ENCODE measurements around the gene MED28. TPM values are rescaled to one million over a fixed set of nuclear protein-coding genes. Genes with fewer than 3 reads are reported as not detected.

The MED28 gene
- total and polyA plus RNA-seq, 2 donors (not counting 1 experiment from before 2014, with no cell fraction given) = 11.8 to 81.5 TPM

DNA sequence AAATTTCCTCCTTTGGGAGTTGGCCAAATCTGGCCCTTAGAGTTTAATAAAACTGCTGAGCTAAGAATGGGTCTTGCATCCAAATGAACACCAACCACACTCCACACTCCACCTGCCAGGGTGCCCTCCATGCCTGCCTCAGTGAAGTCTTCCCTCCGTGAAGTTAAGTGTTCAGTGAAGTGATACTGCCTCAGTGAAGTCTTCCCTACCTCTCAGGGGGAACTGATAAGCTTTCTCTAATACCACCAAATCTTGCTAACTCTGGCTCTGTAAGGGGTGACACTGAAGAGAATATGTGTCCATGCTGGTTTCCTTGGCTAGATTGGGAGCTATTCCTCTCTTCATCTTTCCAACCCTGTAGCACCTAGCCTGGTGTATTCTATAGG lies 27.9 kb downstream of the MED28 start:
- H2AFZ ChIP-seq (ENCODE audit: insufficient read depth, low read depth, low read length, poor library complexity, severe bottlenecking) = no peak overlapping the region
- no CpG with 5 or more reads among the region's 1 CpG for WGBS (ENCODE audit: insufficient coverage)
- no peak overlapping the region for H3K4me3 Mint-ChIP-seq
- intact Hi-C loops (cut with micrococcal nuclease) = no loop called here
- H4K20me1 ChIP-seq (ENCODE audit: control insufficient read depth, insufficient read depth, low read length, poor library complexity, severe bottlenecking) = peaks cover 2% of the 10 kb centered on the region
- no peak overlapping the region for H3K9ac ChIP-seq (ENCODE audit: low read length)
- H3K9me3 Mint-ChIP-seq (ENCODE audit: insufficient read depth) = peaks cover 3% of the 10 kb centered on the region
- no peaks in the 10 kb centered on the region for H3K27me3 Mint-ChIP-seq
- H3K4me2 ChIP-seq (replicated peaks; ENCODE audit: low read depth, low read length, poor library complexity, severe bottlenecking) = no peak overlapping the region
- H3K79me2 ChIP-seq (ENCODE audit: control insufficient read depth, insufficient read depth, low read length) = no peaks in the 10 kb centered on the region
- no peak for ATAC-seq (ENCODE audit: low read depth)
- peaks cover 0 to 7% (median 0%) of the 10 kb centered on the region in 3 donors for H3K9me3 ChIP-seq (ENCODE audit: control extremely low read depth in 1 of 3, control insufficient read depth in 2 of 3, insufficient read depth in 1 of 3, low read length in 2 of 3)
- H3K27ac ChIP-seq (ENCODE audit: low read length in 2 of 2) = no peak overlapping the region
- no peaks in the 10 kb centered on the region for H3K27me3 ChIP-seq (replicated peaks in 1 of 4; ENCODE audit: control extremely low read depth in 1 of 4, control insufficient read depth in 3 of 4, insufficient read depth in 4 of 4, low read length in 3 of 4)
- peaks cover 0 to 1% of the 10 kb centered on the region in 2 experiments for H3K36me3 ChIP-seq (replicated peaks in 1 of 2; ENCODE audit: control extremely low read depth in 1 of 2, control insufficient read depth in 1 of 2, extremely low read depth in 1 of 2, insufficient read depth in 2 of 2, low read length in 1 of 2)
- ChIA-PET POLR2A (no interaction called here), CTCF (no interaction called here)
- no peaks in the 10 kb centered on the region for H3K4me1 Mint-ChIP-seq
- H3K4me1 ChIP-seq (ENCODE audit: control insufficient read depth in 2 of 2, insufficient read depth in 2 of 2, low read length in 2 of 2) = no peaks in the 10 kb centered on the region
- TF ChIP-seq CTCF (IDR thresholded peaks at IDR 0.05) (no peak), EZH2 (IDR thresholded peaks at IDR 0.05; ENCODE audit: borderline replicate concordance, insufficient read depth, low read depth, low read length, poor library complexity, severe bottlenecking) (no peak)
- H3K4me3 ChIP-seq (ENCODE audit: control extremely low read depth in 1 of 5, extremely low read depth in 1 of 5, insufficient read depth in 1 of 5, low read depth in 2 of 5, low read length in 4 of 5) = no peak overlapping the region
- DNase-seq = no peak
- H3K27ac Mint-ChIP-seq = no peak overlapping the region

DNA sequence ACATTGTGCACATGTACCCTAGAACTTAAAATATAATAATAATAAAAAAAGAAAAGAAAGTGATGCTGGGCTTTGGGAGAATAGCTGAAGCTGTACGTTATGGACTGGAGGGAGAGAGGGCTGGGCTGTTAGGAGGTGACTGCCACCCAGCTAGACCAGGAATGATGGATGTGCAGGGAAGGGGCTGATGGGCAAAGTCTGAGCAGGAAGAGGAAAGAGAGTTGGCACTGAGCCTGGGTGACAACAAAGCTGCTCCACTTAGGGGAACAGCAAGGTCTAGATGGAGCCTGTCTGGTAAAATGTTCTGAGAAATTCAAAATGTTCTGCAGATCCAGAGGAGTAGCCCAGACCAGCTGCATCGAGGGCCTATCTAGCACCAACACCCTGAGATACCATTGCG lies 32.3 kb downstream of the MED28 start:
- WGBS (ENCODE audit: insufficient coverage) = 9% methylated on average over 1 of the region's 3 CpGs

More for the DNA sequence above, 32.3 kb downstream of the MED28 start:
- Histone ChIP-seq H3K4me3 (ENCODE audit: control extremely low read depth in 1 of 5, extremely low read depth in 1 of 5, insufficient read depth in 1 of 5, low read depth in 2 of 5, low read length in 4 of 5) (no peak overlapping the region), H4K20me1 (ENCODE audit: control insufficient read depth, insufficient read depth, low read length, poor library complexity, severe bottlenecking) (no peaks in the 10 kb centered on the region), H3K79me2 (ENCODE audit: control insufficient read depth, insufficient read depth, low read length) (no peaks in the 10 kb centered on the region), H3K27ac (ENCODE audit: low read length in 2 of 2) (no peak overlapping the region), H3K9ac (ENCODE audit: low read length) (no peak overlapping the region), H3K36me3 (replicated peaks in 1 of 2; ENCODE audit: control extremely low read depth in 1 of 2, control insufficient read depth in 1 of 2, extremely low read depth in 1 of 2, insufficient read depth in 2 of 2, low read length in 1 of 2) (no peaks in the 10 kb centered on the region), H2AFZ (ENCODE audit: insufficient read depth, low read depth, low read length, poor library complexity, severe bottlenecking) (no peak overlapping the region), H3K27me3 (replicated peaks in 1 of 4; ENCODE audit: control extremely low read depth in 1 of 4, control insufficient read depth in 3 of 4, insufficient read depth in 4 of 4, low read length in 3 of 4) (no peaks in the 10 kb centered on the region), H3K4me1 (ENCODE audit: control insufficient read depth in 2 of 2, insufficient read depth in 2 of 2, low read length in 2 of 2) (no peaks in the 10 kb centered on the region), H3K9me3 (ENCODE audit: control extremely low read depth in 1 of 3, control insufficient read depth in 2 of 3, insufficient read depth in 1 of 3, low read length in 2 of 3) (peaks cover 0 to 7% (median 0%) of the 10 kb centered on the region in 3 donors), H3K4me2 (replicated peaks; ENCODE audit: low read depth, low read length, poor library complexity, severe bottlenecking) (no peak overlapping the region)
- DNase-seq (no peak), ATAC-seq (ENCODE audit: low read depth) (no peak)
- TF ChIP-seq CTCF (IDR thresholded peaks at IDR 0.05) = no peak
- TF ChIP-seq EZH2 (IDR thresholded peaks at IDR 0.05; ENCODE audit: borderline replicate concordance, insufficient read depth, low read depth, low read length, poor library complexity, severe bottlenecking) = no peak
- Mint-ChIP-seq H3K27me3 (peaks cover 4% of the 10 kb centered on the region), H3K9me3 (ENCODE audit: insufficient read depth) (peaks cover 3% of the 10 kb centered on the region), H3K27ac (no peak overlapping the region), H3K4me1 (no peaks in the 10 kb centered on the region), H3K4me3 (no peak overlapping the region)
- ChIA-PET POLR2A (no interaction called here), CTCF (interaction anchor here (1.1 kb wide), 1 partner anchor 98 kb away, joined by 3 read pairs; no protein-coding TSS in a partner anchor)
- intact Hi-C loops (cut with micrococcal nuclease) = no loop called here

All from B cell (primary cell).